Mesendoderm (in vitro differentiated cells): ENCODE results near the gene PGBD5.

Experiments
- DNase-seq: peaks from one replicate; pipeline ENCODE4 v3.0.0; 2013
- H2AK5ac ChIP-seq: 2 replicates; pipeline ENCODE4 v1.6.1; 2013; ENCODE audit warnings: low read length, inconsistent platforms
- H2BK120ac ChIP-seq: 2 replicates; pipeline ENCODE4 v1.6.1; 2013; ENCODE audit warnings: low read depth, mild to moderate bottlenecking, low read length, moderate library complexity, mixed read lengths
- H2BK15ac ChIP-seq: replicated peaks from 2 replicates; pipeline ENCODE4 v1.6.1; 2013; ENCODE audit warnings: low read depth, mild to moderate bottlenecking, moderate library complexity
- H2BK5ac ChIP-seq: 2 replicates; pipeline ENCODE4 v1.6.1; 2013; ENCODE audit warnings: low read length, inconsistent platforms
- H3K18ac ChIP-seq: 2 replicates; pipeline ENCODE4 v1.6.1; 2013; ENCODE audit warnings: mild to moderate bottlenecking, low read length, mixed read lengths
- H3K23ac ChIP-seq: one replicate; pipeline ENCODE4 v1.6.1; 2013; ENCODE audit warnings: low read length
- H3K27ac ChIP-seq: 2 replicates; pipeline ENCODE4 v1.5.1; 2013; ENCODE audit warnings: low read depth, mild to moderate bottlenecking, inconsistent platforms, low read length, moderate library complexity
- H3K27me3 ChIP-seq: 2 replicates; pipeline ENCODE4 v1.6.1; 2013; ENCODE audit warnings: low read length, control low read depth, mild to moderate bottlenecking, inconsistent platforms; ENCODE audit not compliant: insufficient read depth, poor library complexity
- H3K36me3 ChIP-seq: 2 replicates; pipeline ENCODE4 v1.6.1; 2013; ENCODE audit warnings: low read length, inconsistent platforms; ENCODE audit not compliant: control insufficient read depth, insufficient read depth
- H3K4ac ChIP-seq: one replicate; pipeline ENCODE4 v1.6.1; 2013; ENCODE audit warnings: low read depth, mild to moderate bottlenecking, low read length, moderate library complexity
- H3K4me1 ChIP-seq: 2 replicates; pipeline ENCODE4 v1.6.1; 2013; ENCODE audit warnings: low read depth, low read length, inconsistent platforms; ENCODE audit not compliant: control insufficient read depth
- H3K4me2 ChIP-seq: 2 replicates; pipeline ENCODE4 v1.6.1; 2013; ENCODE audit warnings: low read length
- H3K4me3 ChIP-seq: 2 replicates; pipeline ENCODE4 v1.5.1; 2013; ENCODE audit warnings: mild to moderate bottlenecking, low read length
- H3K56ac ChIP-seq: one replicate; pipeline ENCODE4 v1.6.1; 2013; ENCODE audit warnings: low read length
- H3K79me1 ChIP-seq: 2 replicates; pipeline ENCODE4 v1.6.1; 2013; ENCODE audit warnings: low read length, inconsistent platforms
- H3K79me2 ChIP-seq: 2 replicates; pipeline ENCODE4 v1.6.1; 2013; ENCODE audit warnings: mild to moderate bottlenecking, low read length; ENCODE audit not compliant: control insufficient read depth, insufficient read depth
- H3K9ac ChIP-seq: 2 replicates; pipeline ENCODE4 v1.6.1; 2013; ENCODE audit warnings: low read length, inconsistent platforms
- H4K5ac ChIP-seq: one replicate; pipeline ENCODE4 v1.6.1; 2013; ENCODE audit warnings: low read length
- H4K8ac ChIP-seq: one replicate; pipeline ENCODE4 v1.6.1; 2013; ENCODE audit warnings: low read depth, mild to moderate bottlenecking, control low read depth, low read length, moderate library complexity
- WGBS: extraction: QIAGEN DNeasy Blood & Tissue Kit; methylation state at CpG from one replicate; pipeline ENCODE4 v1.1.7; 2013; ENCODE audit warnings: low lambda C conversion rate, missing lambda C conversion rate; ENCODE audit not compliant: insufficient coverage; ENCODE audit errors: extremely low coverage; 5-methylcytosine and 5-hydroxymethylcytosine counted together

PGBD5 gene

GRCh38 chr1:230316864-230317745, 109.0 kb downstream of the PGBD5 start:
- Histone ChIP-seq H3K4me1 (no peaks in the 10 kb centered on the region), H3K79me2 (no peaks in the 10 kb centered on the region), H3K36me3 (no peaks in the 10 kb centered on the region), H2AK5ac (no peak overlapping the region), H3K56ac (no peak overlapping the region), H2BK120ac (no peak overlapping the region), H3K4me3 (no peak overlapping the region), H3K27ac (no peak overlapping the region), H3K27me3 (no peaks in the 10 kb centered on the region), H3K4ac (no peak overlapping the region), H4K5ac (no peak overlapping the region), H2BK15ac (no peak overlapping the region), H3K9ac (no peak overlapping the region), H3K23ac (no peak overlapping the region), H3K4me2 (no peak overlapping the region), H3K79me1 (no peaks in the 10 kb centered on the region), H3K18ac (no peak overlapping the region), H4K8ac (no peak overlapping the region), H2BK5ac (no peak overlapping the region)
- no CpG with 5 or more reads among the region's 23 CpGs for whole genome bisulfite sequencing
- no peak for DNase-seq

- H3K27me3 ChIP-seq, result no peaks in the 10 kb centered on the region
- H3K79me2 ChIP-seq, result no peaks in the 10 kb centered on the region
- no peak overlapping the region for H3K56ac ChIP-seq
- WGBS, result no CpG with 5 or more reads among the region's 6 CpGs
- no peak overlapping the region for H4K8ac ChIP-seq
- no peak overlapping the region for H3K4ac ChIP-seq
- H3K36me3 ChIP-seq, result no peaks in the 10 kb centered on the region
- H3K9ac ChIP-seq, result no peak overlapping the region
- H2AK5ac ChIP-seq, result no peak overlapping the region
- H2BK120ac ChIP-seq, result no peak overlapping the region
- no peak for DNase-seq
- no peak overlapping the region for H4K5ac ChIP-seq
- H2BK15ac ChIP-seq, result no peak overlapping the region
- no peak overlapping the region for H3K4me2 ChIP-seq
- H3K23ac ChIP-seq, result no peak overlapping the region
- H3K18ac ChIP-seq, result no peak overlapping the region
- H2BK5ac ChIP-seq, result no peak overlapping the region
- H3K79me1 ChIP-seq, result no peaks in the 10 kb centered on the region
- H3K27ac ChIP-seq, result no peak overlapping the region
- H3K4me1 ChIP-seq, result no peaks in the 10 kb centered on the region
- H3K4me3 ChIP-seq, result no peak overlapping the region
Measured at GRCh38 chr1:230315099-230315498, 111.0 kb downstream of the PGBD5 start.

- Histone ChIP-seq H3K56ac (no peak overlapping the region), H3K36me3 (no peaks in the 10 kb centered on the region), H2BK15ac (no peak overlapping the region), H2AK5ac (no peak overlapping the region), H3K27ac (no peak overlapping the region), H3K9ac (no peak overlapping the region), H4K5ac (no peak overlapping the region), H3K23ac (no peak overlapping the region), H3K27me3 (no peaks in the 10 kb centered on the region), H3K79me1 (no peaks in the 10 kb centered on the region), H3K4me2 (no peak overlapping the region), H3K4ac (no peak overlapping the region), H2BK5ac (no peak overlapping the region), H2BK120ac (no peak overlapping the region), H3K18ac (no peak overlapping the region), H3K4me1 (no peaks in the 10 kb centered on the region), H3K79me2 (no peaks in the 10 kb centered on the region), H4K8ac (no peak overlapping the region), H3K4me3 (no peak overlapping the region)
- no CpG with 5 or more reads among the region's 8 CpGs for WGBS
- DNase-seq, result no peak
Measured at GRCh38 chr1:230314142-230314470, 112.0 kb downstream of the PGBD5 start.

- Histone ChIP-seq H3K36me3 (no peaks in the 10 kb centered on the region), H3K23ac (no peak overlapping the region), H3K4ac (no peak overlapping the region), H3K79me1 (no peaks in the 10 kb centered on the region), H2BK120ac (no peak overlapping the region), H2BK15ac (no peak overlapping the region), H4K5ac (no peak overlapping the region), H3K79me2 (no peaks in the 10 kb centered on the region), H3K18ac (no peak overlapping the region), H2BK5ac (no peak overlapping the region), H3K56ac (no peak overlapping the region), H4K8ac (no peak overlapping the region), H3K4me2 (no peak overlapping the region), H3K9ac (no peak overlapping the region), H2AK5ac (no peak overlapping the region), H3K4me1 (no peaks in the 10 kb centered on the region), H3K4me3 (no peak overlapping the region), H3K27me3 (no peaks in the 10 kb centered on the region), H3K27ac (no peak overlapping the region)
- DNase-seq, result no peak
- WGBS, result no CpG with 5 or more reads among the region's 12 CpGs
Measured at GRCh38 chr1:230313453-230314141, 112.5 kb downstream of the PGBD5 start.

- Histone ChIP-seq H3K23ac (no peak overlapping the region), H3K4me1 (no peaks in the 10 kb centered on the region), H2BK15ac (no peak overlapping the region), H3K27me3 (no peaks in the 10 kb centered on the region), H2AK5ac (no peak overlapping the region), H3K9ac (no peak overlapping the region), H3K79me1 (no peaks in the 10 kb centered on the region), H3K4me3 (no peak overlapping the region), H3K18ac (no peak overlapping the region), H4K5ac (no peak overlapping the region), H3K4me2 (no peak overlapping the region), H3K4ac (no peak overlapping the region), H3K56ac (no peak overlapping the region), H3K36me3 (no peaks in the 10 kb centered on the region), H2BK5ac (no peak overlapping the region), H4K8ac (no peak overlapping the region), H3K27ac (no peak overlapping the region), H3K79me2 (no peaks in the 10 kb centered on the region), H2BK120ac (no peak overlapping the region)
- no peak for DNase-seq
- no CpG with 5 or more reads among the region's 3 CpGs for WGBS
Measured at GRCh38 chr1:230312676-230313075, 113.5 kb downstream of the PGBD5 start.
